B cell (primary cell): Measurements from ENCODE around the gene KRIT1. TPM values are rescaled to one million over a fixed set of nuclear protein-coding genes. Genes with fewer than 3 reads are reported as not detected.

ENCODE experiments used
- ATAC-seq: fragments of 200-7000 bp; cut with Tn5 transposase; one replicate; pipeline ENCODE4 v1.10.0; 2021; ENCODE audit warnings: low read depth, mild to moderate bottlenecking, moderate number of reproducible peaks, moderate library complexity
- CTCF ChIA-PET: fragments of 350-600 bp; sonication (Branson Sonifier 250); formaldehyde crosslinking; loops from one replicate; lab custom pipeline; 2021; ENCODE audit warnings: antibody characterized with exemption, inconsistent platforms; lab: Charles Lee
- POLR2A ChIA-PET: fragments of 350-600 bp; sonication (Branson Sonifier 250); formaldehyde crosslinking; loops from one replicate; lab custom pipeline; 2021; ENCODE audit warnings: antibody characterized with exemption; lab: Charles Lee
- DNase-seq: peaks from one replicate; pipeline ENCODE4 v3.0.0; 2013
- H2AFZ ChIP-seq: 2 replicates; pipeline ENCODE4 v1.6.1; 2012; ENCODE audit warnings: mild to moderate bottlenecking, low read depth, low read length; ENCODE audit not compliant: insufficient read depth, poor library complexity, severe bottlenecking
- H3K27ac ChIP-seq, 2 donors: 1 replicate in 1 of 2; 2 replicates in 1 of 2; pipeline ENCODE4 v1.5.1; 2012 to 2013; ENCODE audit warnings: low read length in 2 of 2, mild to moderate bottlenecking in 2 of 2, moderate library complexity in 1 of 2
- H3K27me3 ChIP-seq, 4 experiments: fragments of 200-600 bp in 1 of 4; sonication (generic) in 1 of 4; replicated peaks in 1 of 4; 1 replicate in 2 of 4; 2 replicates in 2 of 4; pipeline versions ENCODE4 v1.6.1 to v1.7.0; 2013 to 2016; ENCODE audit warnings: low read length in 3 of 4, mild to moderate bottlenecking in 2 of 4, mixed read lengths in 1 of 4, moderate library complexity in 1 of 4; ENCODE audit not compliant: insufficient read depth in 4 of 4, control insufficient read depth in 3 of 4; ENCODE audit errors: control extremely low read depth in 1 of 4
- H3K36me3 ChIP-seq, 2 experiments: replicated peaks in 1 of 2; 1 replicate in 1 of 2; 2 replicates in 1 of 2; pipeline versions ENCODE4 v1.6.1 to v1.7.1; 2013; ENCODE audit warnings: low read length in 1 of 2; ENCODE audit not compliant: insufficient read depth in 2 of 2, control insufficient read depth in 1 of 2; ENCODE audit errors: control extremely low read depth in 1 of 2, extremely low read depth in 1 of 2
- H3K4me1 ChIP-seq, 2 donors: fragments of 200-600 bp in 1 of 2; sonication (generic) in 1 of 2; 1 replicate in 1 of 2; 2 replicates in 1 of 2; pipeline versions ENCODE4 v1.5.1 to v1.6.1; 2013 to 2017; ENCODE audit warnings: low read length in 2 of 2; ENCODE audit not compliant: control insufficient read depth in 2 of 2, insufficient read depth in 2 of 2
- H3K4me2 ChIP-seq: replicated peaks from 2 replicates; pipeline ENCODE3; 2012; ENCODE audit warnings: mild to moderate bottlenecking, low read depth, low read length; ENCODE audit not compliant: poor library complexity, severe bottlenecking
- H3K4me3 ChIP-seq, 5 experiments: fragments of 200-600 bp in 1 of 5; sonication (generic) in 1 of 5; 1 replicate in 3 of 5; 2 replicates in 2 of 5; pipeline versions ENCODE4 v1.5.1 to v1.7.0; 2011 to 2016; ENCODE audit warnings: low read length in 4 of 5, mild to moderate bottlenecking in 4 of 5, low read depth in 2 of 5, control low read depth in 1 of 5, moderate library complexity in 1 of 5; ENCODE audit not compliant: insufficient read depth in 1 of 5; ENCODE audit errors: control extremely low read depth in 1 of 5, extremely low read depth in 1 of 5
- H3K79me2 ChIP-seq: fragments of 200-600 bp; sonication (generic); one replicate; pipeline ENCODE4 v1.6.0; 2016; ENCODE audit warnings: low read length; ENCODE audit not compliant: control insufficient read depth, insufficient read depth
- H3K9ac ChIP-seq: fragments of 200-600 bp; sonication (generic); 2 replicates; pipeline ENCODE4 v1.6.1; 2017; ENCODE audit warnings: mild to moderate bottlenecking, low read length, moderate library complexity
- H3K9me3 ChIP-seq, 3 donors: one replicate each; pipeline versions ENCODE4 v1.6.1 to v1.7.1; 2013; ENCODE audit warnings: low read length in 2 of 3; ENCODE audit not compliant: control insufficient read depth in 2 of 3, insufficient read depth in 1 of 3; ENCODE audit errors: control extremely low read depth in 1 of 3
- H4K20me1 ChIP-seq: 2 replicates; pipeline ENCODE4 v1.6.0; 2012; ENCODE audit warnings: mild to moderate bottlenecking, low read length; ENCODE audit not compliant: insufficient read depth, control insufficient read depth, poor library complexity, severe bottlenecking
- H3K27ac Mint-ChIP-seq: one replicate; pipeline ENCODE4 v1.8.0; 2021; ENCODE audit warnings: mixed read lengths
- H3K27me3 Mint-ChIP-seq: one replicate; pipeline ENCODE4 v1.8.0; 2021; ENCODE audit warnings: mixed read lengths
- H3K4me1 Mint-ChIP-seq: one replicate; pipeline ENCODE4 v1.8.0; 2021; ENCODE audit warnings: mixed read lengths
- H3K4me3 Mint-ChIP-seq: one replicate; pipeline ENCODE4 v1.8.0; 2021; ENCODE audit warnings: mixed read lengths
- H3K9me3 Mint-ChIP-seq: one replicate; pipeline ENCODE4 v1.8.0; 2022; ENCODE audit warnings: mixed read lengths; ENCODE audit not compliant: insufficient read depth
- CTCF ChIP-seq: fragments of 200-600 bp; IDR thresholded peaks from one replicate; pipeline ENCODE4 v1.8.0; 2022; ENCODE audit warnings: antibody characterized with exemption, mild to moderate bottlenecking
- EZH2 ChIP-seq: IDR thresholded peaks from 2 replicates; pipeline ENCODE4 v1.6.1; 2012; ENCODE audit warnings: borderline replicate concordance, low read depth, mild to moderate bottlenecking, moderate library complexity, low read length; ENCODE audit not compliant: insufficient read depth, poor library complexity, severe bottlenecking
- WGBS: methylation state at CpG from one replicate; pipeline ENCODE4 v1.1.5; 2013; ENCODE audit warnings: missing lambda C conversion rate; ENCODE audit not compliant: insufficient coverage; 5-methylcytosine and 5-hydroxymethylcytosine counted together
- intact Hi-C: fragments of 100-400 bp; cut with micrococcal nuclease; formaldehyde crosslinking; loops from one replicate; pipeline ENCODE4 v1.10.0; 2022
- polyA plus RNA-seq: library from polyadenylated mRNA; depleted of rRNA; stranded (reverse); fragments of >200 nt; gene quantifications from 2 replicates; pipeline ENCODE4 v1.2.3, GENCODE V29; 2012
- total RNA-seq, 2 donors: library from RNA; stranded (reverse); fragments of 120-200 nt in 1 of 2; gene quantifications; 1 replicate in 1 of 2; 2 replicates in 1 of 2; pipeline versions ENCODE4 v1.2.3 to v1.2.4, GENCODE V29; 2013 to 2022

KRIT1 gene
- total and polyA plus RNA-seq, 2 donors (not counting 1 experiment from before 2014, with no cell fraction given) = 25.0 to 78.1 TPM

GRCh38 chr7:92282930-92283329, 37.2 kb upstream of the KRIT1 start:
- Histone ChIP-seq H3K27me3 (no peaks in the 10 kb centered on the region), H3K36me3 (peaks cover 0 to 1% of the 10 kb centered on the region in 2 experiments), H3K4me2 (no peak overlapping the region), H3K4me1 (no peaks in the 10 kb centered on the region), H3K9me3 (peaks cover 5 to 14% (median 5%) of the 10 kb centered on the region in 3 donors), H3K9ac (no peak overlapping the region), H3K4me3 (no peak overlapping the region), H2AFZ (no peak overlapping the region), H3K27ac (no peak overlapping the region), H4K20me1 (peaks cover 14% of the 10 kb centered on the region), H3K79me2 (peaks cover 42% of the 10 kb centered on the region)
- Mint-ChIP-seq H3K9me3 (peaks cover under 1% of the 10 kb centered on the region), H3K4me3 (no peak overlapping the region), H3K27me3 (no peaks in the 10 kb centered on the region), H3K4me1 (peaks cover 2% of the 10 kb centered on the region), H3K27ac (no peak overlapping the region)
- ATAC-seq (no peak), DNase-seq (no peak)
- ChIA-PET CTCF (no interaction called here), POLR2A (no interaction called here)
- intact Hi-C loops = no loop called here
- TF ChIP-seq CTCF (no peak), EZH2 (no peak)
- no CpG with 5 or more reads among the region's 1 CpG for WGBS

- Histone ChIP-seq H3K27me3 (no peaks in the 10 kb centered on the region), H4K20me1 (peaks cover 14% of the 10 kb centered on the region), H3K4me1 (no peaks in the 10 kb centered on the region), H3K4me2 (no peak overlapping the region), H2AFZ (no peak overlapping the region), H3K4me3 (no peak overlapping the region), H3K9ac (no peak overlapping the region), H3K9me3 (peaks cover 5 to 14% (median 5%) of the 10 kb centered on the region in 3 donors), H3K79me2 (peaks cover 42% of the 10 kb centered on the region), H3K36me3 (peaks cover 0 to 1% of the 10 kb centered on the region in 2 experiments), H3K27ac (no peak overlapping the region)
- ChIA-PET CTCF (no interaction called here), POLR2A (no interaction called here)
- H3K27me3 Mint-ChIP-seq = no peaks in the 10 kb centered on the region
- intact Hi-C loops = no loop called here
- H3K27ac Mint-ChIP-seq = no peak overlapping the region
- H3K4me3 Mint-ChIP-seq = no peak overlapping the region
- TF ChIP-seq EZH2 (no peak), CTCF (no peak)
- H3K9me3 Mint-ChIP-seq = no peaks in the 10 kb centered on the region
- peaks cover 2% of the 10 kb centered on the region for H3K4me1 Mint-ChIP-seq
- ATAC-seq (no peak), DNase-seq (no peak)
- WGBS = 100% methylated on average over 3 of the region's 6 CpGs
Measured at GRCh38 chr7:92282221-92282814, 36.6 kb upstream of the KRIT1 start.
